AG04450 (cell line): ENCODE results near the gene ZBTB4. TPM values are rescaled to one million over a fixed set of nuclear protein-coding genes. Genes with fewer than 3 reads are reported as not detected.
A peak's percentile ranks its signal among the peaks of the same experiment; 100 is the strongest.

Source experiments
- CTCF ChIA-PET: fragments of 300-600, 350-600 bp; formaldehyde crosslinking; extraction: SDS; loops from one replicate; lab custom pipeline; 2022; ENCODE audit warnings: antibody characterized with exemption, inconsistent platforms; lab: Charles Lee
- POLR2A ChIA-PET: fragments of 350-600 bp; formaldehyde crosslinking; extraction: SDS; loops from one replicate; lab custom pipeline; 2021; ENCODE audit warnings: antibody characterized with exemption, inconsistent platforms; lab: Yijun Ruan, JAX
- DNase-seq: peaks from one replicate; pipeline ENCODE4 v3.0.0-alpha.2; 2011; ENCODE audit warnings: low read depth, low spot score
- H3K27ac ChIP-seq: one replicate; pipeline ENCODE4 v1.5.1; 2012; ENCODE audit warnings: low read depth, low read length, control low read depth
- H3K27me3 ChIP-seq: one replicate; pipeline ENCODE4 v1.6.0; 2012; ENCODE audit warnings: low read length; ENCODE audit not compliant: control insufficient read depth, insufficient read depth
- H3K4me3 ChIP-seq: 2 replicates; pipeline ENCODE4 v1.5.1; 2011; ENCODE audit warnings: mild to moderate bottlenecking, low read depth, low read length, control low read depth
- H3K9me3 ChIP-seq: 2 replicates; pipeline ENCODE4 v1.5.1; 2012; ENCODE audit warnings: low read length; ENCODE audit not compliant: control insufficient read depth, insufficient read depth
- CTCF ChIP-seq: IDR thresholded peaks from 2 replicates; pipeline ENCODE4 v1.5.1; 2011; ENCODE audit warnings: low read depth, low read length, control low read depth, inconsistent platforms
- polyA plus RNA-seq: library from polyadenylated mRNA; depleted of rRNA; stranded (reverse); fragments of >200 nt; gene quantifications from 2 replicates; pipeline ENCODE4 v1.2.3, GENCODE V29; 2011

Gene ZBTB4
- polyA plus RNA-seq, 1 experiment: 18.8 TPM

GRCh38 chr17:7437950-7438614, 41.3 kb downstream of the ZBTB4 start:
- ChIA-PET CTCF (interaction anchor here (1.2 kb wide), 1 partner anchor 82 kb away, joined by 3 read pairs; no protein-coding TSS in a partner anchor), POLR2A (no interaction called here)
- Histone ChIP-seq H3K4me3 (no peak overlapping the region), H3K27ac (no peak overlapping the region), H3K9me3 (peaks cover 6% of the 10 kb centered on the region; the same call in 1 of the 2 replicates), H3K27me3 (peaks cover 31% of the 10 kb centered on the region)
- DNase-seq: no peak
- no peak for TF ChIP-seq CTCF

DNA sequence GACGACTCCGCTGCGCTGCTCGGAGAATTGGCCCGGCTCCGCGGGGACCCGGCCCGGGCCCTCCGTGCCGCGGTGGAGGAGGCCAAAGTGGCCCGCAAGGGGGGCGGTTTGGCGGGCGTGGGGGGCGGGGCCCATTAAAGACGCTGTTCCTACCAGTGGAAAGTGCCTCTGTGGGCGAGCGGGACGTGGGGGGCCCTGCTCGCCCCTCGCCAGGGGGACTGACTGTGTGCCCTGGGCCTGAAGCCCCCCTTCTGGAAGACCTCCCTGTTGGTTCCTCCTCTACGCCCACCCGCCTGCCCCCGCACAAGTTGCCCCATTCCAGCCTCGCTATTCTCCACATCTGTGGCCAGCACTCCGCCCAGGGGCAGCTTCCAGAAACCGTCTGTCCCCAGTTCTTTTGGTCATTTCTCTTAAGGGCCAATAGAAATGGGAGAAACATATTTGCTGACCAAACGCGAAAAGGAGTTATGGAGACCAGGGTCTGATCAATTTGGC, 42.0 kb downstream of the ZBTB4 start:
- H3K9me3 ChIP-seq: peaks cover 6% of the 10 kb centered on the region; the same call in 1 of the 2 replicates
- ChIA-PET CTCF (interaction anchor here (0.6 to 3.3 kb wide), 9 partner anchors 9 to 123 kb away, joined by 3 to 14 read pairs (median 3); partner anchors contain the start of genes SENP3, SPEM2 and TMEM95), POLR2A (interaction anchor here (0.7 to 2.7 kb wide), 3 partner anchors 19 to 47 kb away, joined by 4 to 16 read pairs (median 5); partner anchors contain the start of genes POLR2A and TMEM256)
- no peak for TF ChIP-seq CTCF
- peak overlapping the region; percentile 38; the same call in 1 of the 2 replicates for H3K4me3 ChIP-seq
- no peak for DNase-seq
- H3K27me3 ChIP-seq: peaks cover 31% of the 10 kb centered on the region
- H3K27ac ChIP-seq: no peak overlapping the region

GRCh38 chr17:7436556-7437368, 42.7 kb downstream of the ZBTB4 start:
- peak; percentile 58 for TF ChIP-seq CTCF
- ChIA-PET CTCF (interaction anchor here (0.6 to 3.3 kb wide), 13 partner anchors 10 to 124 kb away, joined by 3 to 14 read pairs (median 4); partner anchors contain the start of genes SENP3, SPEM2 and TMEM95), POLR2A (interaction anchor here (0.6 to 2.7 kb wide), 4 partner anchors 9 to 47 kb away, joined by 3 to 16 read pairs (median 4); partner anchors contain the start of genes POLR2A and TMEM256)
- Histone ChIP-seq H3K9me3 (peaks cover 6% of the 10 kb centered on the region; the same call in 1 of the 2 replicates), H3K27me3 (peaks cover 31% of the 10 kb centered on the region), H3K4me3 (peak overlapping the region; percentile 38), H3K27ac (no peak overlapping the region)
- no peak for DNase-seq

- ChIA-PET CTCF (interaction anchor here (0.6 to 3.3 kb wide), 9 partner anchors 11 to 125 kb away, joined by 3 to 14 read pairs (median 4); partner anchors contain the start of gene SENP3), POLR2A (interaction anchor here (1.2 to 2.7 kb wide), 3 partner anchors 8 to 48 kb away, joined by 3 to 16 read pairs (median 4); partner anchors contain the start of gene POLR2A)
- peaks cover 6% of the 10 kb centered on the region; the same call in 1 of the 2 replicates for H3K9me3 ChIP-seq
- peaks cover 31% of the 10 kb centered on the region for H3K27me3 ChIP-seq
- no peak for DNase-seq
- TF ChIP-seq CTCF: peak; percentile 17; the same call in 1 of the 2 replicates
- peak overlapping the region; percentile 45 for H3K4me3 ChIP-seq
- no peak overlapping the region for H3K27ac ChIP-seq
These were observed 43.5 kb downstream of the ZBTB4 start for GRCh38 chr17:7435676-7436555.
